Measurements from ENCODE around the gene PITRM1.

GRCh38 chr10:3136336-3136735 is 36.2 kb downstream of the PITRM1 start:
- TF ChIP-seq, protein P1, sequence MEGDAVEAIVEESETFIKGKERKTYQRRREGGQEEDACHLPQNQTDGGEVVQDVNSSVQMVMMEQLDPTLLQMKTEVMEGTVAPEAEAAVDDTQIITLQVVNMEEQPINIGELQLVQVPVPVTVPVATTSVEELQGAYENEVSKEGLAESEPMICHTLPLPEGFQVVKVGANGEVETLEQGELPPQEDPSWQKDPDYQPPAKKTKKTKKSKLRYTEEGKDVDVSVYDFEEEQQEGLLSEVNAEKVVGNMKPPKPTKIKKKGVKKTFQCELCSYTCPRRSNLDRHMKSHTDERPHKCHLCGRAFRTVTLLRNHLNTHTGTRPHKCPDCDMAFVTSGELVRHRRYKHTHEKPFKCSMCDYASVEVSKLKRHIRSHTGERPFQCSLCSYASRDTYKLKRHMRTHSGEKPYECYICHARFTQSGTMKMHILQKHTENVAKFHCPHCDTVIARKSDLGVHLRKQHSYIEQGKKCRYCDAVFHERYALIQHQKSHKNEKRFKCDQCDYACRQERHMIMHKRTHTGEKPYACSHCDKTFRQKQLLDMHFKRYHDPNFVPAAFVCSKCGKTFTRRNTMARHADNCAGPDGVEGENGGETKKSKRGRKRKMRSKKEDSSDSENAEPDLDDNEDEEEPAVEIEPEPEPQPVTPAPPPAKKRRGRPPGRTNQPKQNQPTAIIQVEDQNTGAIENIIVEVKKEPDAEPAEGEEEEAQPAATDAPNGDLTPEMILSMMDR (IDR thresholded peaks at IDR 0.05) = no peak
- TF ChIP-seq POLR2A (IDR thresholded peaks at IDR 0.05) (no peak), POLR2AphosphoS5 (IDR thresholded peaks at IDR 0.05) (no peak)
